ENCODE measurements around the gene CMTR1.

The CMTR1 gene

GRCh38 chr6:37480951-37481534 lies 48.0 kb downstream of the CMTR1 start (continued):
- TF ChIP-seq AEBP2 (tag by site-specific recombination; IDR thresholded peaks at IDR 0.05; ENCODE audit: borderline replicate concordance) = no peak
- TF ChIP-seq ZNF169 (tag by site-specific recombination; IDR thresholded peaks at IDR 0.05) = no peak
- no peak for TF ChIP-seq ZNF354C (tag by site-specific recombination; IDR thresholded peaks at IDR 0.05; ENCODE audit: borderline replicate concordance, low read depth)
- TF ChIP-seq ZNF560 (tag by site-specific recombination; IDR thresholded peaks at IDR 0.05; ENCODE audit: borderline replicate concordance) = no peak

- no peaks in the 10 kb centered on the region for H3K9me3 ChIP-seq (ENCODE audit: control insufficient read depth, insufficient read depth, low read depth, low read length)
- no peaks in the 10 kb centered on the region; the same call in 1 of the 2 replicates for H3K4me1 ChIP-seq (ENCODE audit: control insufficient read depth, insufficient read depth, low read length)
- H3K36me3 ChIP-seq (ENCODE audit: control insufficient read depth in 2 of 2, insufficient read depth in 1 of 2, low read length in 2 of 2) = peaks cover 4 to 70% of the 10 kb centered on the region in 2 experiments; a peak in 1 of 3 replicates
- POLR2A ChIA-PET = no interaction called here
- H3K4me3 ChIP-seq (ENCODE audit: low read depth, low read length) = no peak overlapping the region
- no peak overlapping the region for H3K27ac ChIP-seq (ENCODE audit: extremely low read depth, low read depth, low read length)
- TF ChIP-seq GLIS1 (tag by site-specific recombination; IDR thresholded peaks at IDR 0.05) (peak; percentile 69), MYNN (tag by site-specific recombination; IDR thresholded peaks at IDR 0.05; ENCODE audit: borderline replicate concordance) (no peak), KLF17 (tag by site-specific recombination; IDR thresholded peaks at IDR 0.05) (peak; percentile 78), PATZ1 (tag by site-specific recombination; IDR thresholded peaks at IDR 0.05) (0 out of 2 replicates have a peak, but pooled peaks have one; percentile 11), WT1 (tag by site-specific recombination; IDR thresholded peaks at IDR 0.05) (peak; percentile 76), ZSCAN5A (tag by site-specific recombination; IDR thresholded peaks at IDR 0.05) (no peak), ZNF394 (tag by site-specific recombination; IDR thresholded peaks at IDR 0.05; ENCODE audit: borderline replicate concordance) (no peak), ZIC2 (tag by site-specific recombination; IDR thresholded peaks at IDR 0.05) (peak; percentile 31; the same call in 1 of the 2 replicates), KLF1 (tag by site-specific recombination; IDR thresholded peaks at IDR 0.05) (no peak)
- CTCF ChIA-PET = interaction anchor here (0.6 to 4.3 kb wide), 9 partner anchors 10 to 1294 kb away, joined by 3 to 18 read pairs (median 6); no protein-coding TSS in a partner anchor
These were observed 48.9 kb downstream of the CMTR1 start for GRCh38 chr6:37481711-37482605.

- H3K4me1 ChIP-seq (ENCODE audit: control insufficient read depth, insufficient read depth, low read length) = no peaks in the 10 kb centered on the region; the same call in 1 of the 2 replicates
- TF ChIP-seq EGR2 (tag by site-specific recombination; IDR thresholded peaks at IDR 0.05; ENCODE audit: low read depth) (peak; percentile 95), GLIS2 (tag by site-specific recombination; IDR thresholded peaks at IDR 0.05) (no peak), ZNF26 (tag by site-specific recombination; IDR thresholded peaks at IDR 0.05) (no peak), ZFHX2 (tag by site-specific recombination; conservative IDR thresholded peaks at IDR 0.05) (peak; percentile 84), ZNF391 (tag by site-specific recombination; IDR thresholded peaks at IDR 0.05; ENCODE audit: borderline replicate concordance, low read depth) (no peak), OVOL3 (tag by site-specific recombination; IDR thresholded peaks at IDR 0.05) (no peak)
- no peak overlapping the region for H3K4me3 ChIP-seq (ENCODE audit: low read depth, low read length)
- H3K9me3 ChIP-seq (ENCODE audit: control insufficient read depth, insufficient read depth, low read depth, low read length) = no peaks in the 10 kb centered on the region
- CTCF ChIA-PET = interaction anchor here (0.6 to 4.3 kb wide), 8 partner anchors 14 to 1293 kb away, joined by 3 to 18 read pairs (median 3); no protein-coding TSS in a partner anchor
- POLR2A ChIA-PET = no interaction called here
- H3K27ac ChIP-seq (ENCODE audit: extremely low read depth, low read depth, low read length) = no peak overlapping the region
- H3K36me3 ChIP-seq (ENCODE audit: control insufficient read depth in 2 of 2, insufficient read depth in 1 of 2, low read length in 2 of 2) = peaks cover 4 to 62% of the 10 kb centered on the region in 2 experiments; a peak in 1 of 3 replicates
These were observed 49.7 kb downstream of the CMTR1 start for GRCh38 chr6:37482606-37483251.
